ENCODE measurements around the gene COBLL1. TPM values are rescaled to one million over a fixed set of nuclear protein-coding genes. Genes with fewer than 3 reads are reported as not detected.
"Not testable (repeated sequence)": the region's sequence is repeated elsewhere in the genome, so short reads cannot be mapped to it uniquely, and the experiment has no call there.

The COBLL1 gene
- total RNA-seq, 1 donor from 2014 or later: 222 TPM

DNA sequence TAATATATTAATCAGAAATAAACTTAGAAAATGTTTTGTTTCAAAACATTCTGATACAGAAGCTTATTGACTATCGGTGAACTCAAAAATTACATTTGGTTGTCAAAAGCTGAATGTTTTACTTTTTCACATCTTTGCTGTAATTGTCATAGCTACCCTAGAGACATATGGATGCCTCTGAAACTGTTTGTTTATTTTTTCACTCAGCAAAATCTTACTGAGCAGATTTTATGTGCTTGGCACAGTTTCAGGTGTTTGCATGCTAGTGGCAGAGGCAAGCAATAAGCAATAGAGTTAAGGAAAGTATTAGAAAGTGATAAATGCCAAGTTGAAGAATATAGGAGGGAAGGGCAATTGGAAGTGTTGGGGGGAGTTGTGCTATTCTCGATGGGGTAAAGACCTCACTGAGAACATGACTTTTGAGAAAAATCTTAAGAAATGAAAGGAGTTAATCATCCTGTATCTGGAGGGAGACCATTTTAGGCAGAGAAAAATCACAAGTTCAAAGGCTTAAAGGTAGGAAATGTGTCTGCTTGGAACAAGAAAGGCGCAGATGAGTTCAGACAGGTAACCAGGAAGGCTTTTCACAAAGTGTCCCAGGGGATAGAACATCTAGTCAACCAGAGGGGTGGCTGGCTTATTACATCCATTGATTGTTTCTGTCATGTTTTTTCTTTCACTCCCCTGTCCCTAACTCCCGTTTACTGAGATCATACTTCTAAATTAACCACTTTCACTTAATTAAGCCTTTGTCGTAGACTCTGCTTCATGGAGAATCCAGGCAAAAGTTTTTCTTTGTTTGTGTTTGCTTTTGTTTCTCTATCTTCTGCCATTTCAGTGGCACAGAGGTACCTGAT, 27.2 kb upstream of the COBLL1 start:
- Mint-ChIP-seq H3K4me1 (peaks cover 41% of the 10 kb centered on the region), H3K27me3 (no peaks in the 10 kb centered on the region), H3K4me3 (no peak overlapping the region), H3K36me3 (ENCODE audit: low read depth) (no peaks in the 10 kb centered on the region), H3K27ac (peak overlapping the region; percentile 32), H3K9me3 (peaks cover 3% of the 10 kb centered on the region)
- ATAC-seq (ENCODE audit: low read depth) (no peak), DNase-seq (no peak)
- intact Hi-C loops (cut with micrococcal nuclease): loop anchor here (1.0 kb wide), 1 partner anchor 9 kb away; no protein-coding TSS in a partner anchor
- CTCF ChIA-PET: no interaction called here
- POLR2A ChIA-PET: no interaction called here
- TF ChIP-seq, protein P1, sequence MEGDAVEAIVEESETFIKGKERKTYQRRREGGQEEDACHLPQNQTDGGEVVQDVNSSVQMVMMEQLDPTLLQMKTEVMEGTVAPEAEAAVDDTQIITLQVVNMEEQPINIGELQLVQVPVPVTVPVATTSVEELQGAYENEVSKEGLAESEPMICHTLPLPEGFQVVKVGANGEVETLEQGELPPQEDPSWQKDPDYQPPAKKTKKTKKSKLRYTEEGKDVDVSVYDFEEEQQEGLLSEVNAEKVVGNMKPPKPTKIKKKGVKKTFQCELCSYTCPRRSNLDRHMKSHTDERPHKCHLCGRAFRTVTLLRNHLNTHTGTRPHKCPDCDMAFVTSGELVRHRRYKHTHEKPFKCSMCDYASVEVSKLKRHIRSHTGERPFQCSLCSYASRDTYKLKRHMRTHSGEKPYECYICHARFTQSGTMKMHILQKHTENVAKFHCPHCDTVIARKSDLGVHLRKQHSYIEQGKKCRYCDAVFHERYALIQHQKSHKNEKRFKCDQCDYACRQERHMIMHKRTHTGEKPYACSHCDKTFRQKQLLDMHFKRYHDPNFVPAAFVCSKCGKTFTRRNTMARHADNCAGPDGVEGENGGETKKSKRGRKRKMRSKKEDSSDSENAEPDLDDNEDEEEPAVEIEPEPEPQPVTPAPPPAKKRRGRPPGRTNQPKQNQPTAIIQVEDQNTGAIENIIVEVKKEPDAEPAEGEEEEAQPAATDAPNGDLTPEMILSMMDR (IDR thresholded peaks at IDR 0.05): no peak

GRCh38 chr2:164867779-164868397, 26.3 kb upstream of the COBLL1 start:
- Mint-ChIP-seq H3K4me1 (peaks cover 41% of the 10 kb centered on the region), H3K9me3 (peaks cover 3% of the 10 kb centered on the region), H3K36me3 (ENCODE audit: low read depth) (no peaks in the 10 kb centered on the region), H3K4me3 (no peak overlapping the region), H3K27ac (peak overlapping the region; percentile 43), H3K27me3 (no peaks in the 10 kb centered on the region)
- DNase-seq (no peak), ATAC-seq (ENCODE audit: low read depth) (no peak)
- CTCF ChIA-PET: no interaction called here
- intact Hi-C loops (cut with micrococcal nuclease): loop anchor here (2.0 kb wide), 2 partner anchors 29 to 45 kb away; no protein-coding TSS in a partner anchor
- POLR2A ChIA-PET: interaction anchor here (1.9 kb wide), 1 partner anchor 9 kb away, joined by 4 read pairs; no protein-coding TSS in a partner anchor
- TF ChIP-seq, protein P1 (IDR thresholded peaks at IDR 0.05): no peak

DNA sequence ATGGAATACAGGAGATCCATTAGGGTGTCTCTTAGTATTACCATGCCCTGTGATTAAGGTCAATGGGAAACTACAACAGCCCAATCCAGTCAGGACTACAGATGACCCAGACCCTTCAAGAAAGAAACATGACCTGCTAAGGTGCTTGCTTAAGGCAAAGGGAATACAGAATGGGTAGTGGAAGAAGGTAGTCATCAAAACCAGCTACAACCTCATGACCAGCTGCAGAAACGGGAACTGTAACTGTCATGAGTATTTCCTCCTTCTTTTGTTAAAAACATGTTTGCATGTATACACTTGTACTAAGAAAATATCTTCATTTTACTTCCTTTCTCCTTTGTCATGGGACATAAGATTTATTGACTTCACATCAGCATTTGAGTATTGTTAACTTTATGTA, 24.8 kb upstream of the COBLL1 start:
- H3K27me3 Mint-ChIP-seq; H3K36me3 Mint-ChIP-seq (ENCODE audit: low read depth); DNase-seq; H3K9me3 Mint-ChIP-seq: not testable (repeated sequence)
- Mint-ChIP-seq H3K4me1 (peaks cover 41% of the 10 kb centered on the region), H3K27ac (peak overlapping the region; percentile 96), H3K4me3 (peak overlapping the region; percentile 52)
- intact Hi-C loops (cut with micrococcal nuclease): loop anchor here (1.0 to 2.0 kb wide), 5 partner anchors 24 to 129 kb away; no protein-coding TSS in a partner anchor
- ChIA-PET POLR2A (interaction anchor here (1.9 to 3.8 kb wide), 2 partner anchors 11 to 24 kb away, joined by 4 to 15 read pairs; partner anchors contain the start of gene COBLL1), CTCF (interaction anchor here (1.3 kb wide), 1 partner anchor 128 kb away, joined by 3 read pairs; no protein-coding TSS in a partner anchor)
- peak; percentile 92 for ATAC-seq (ENCODE audit: low read depth)

GRCh38 chr2:164860694-164861042, 19.0 kb upstream of the COBLL1 start:
- H3K27me3 Mint-ChIP-seq: no peaks in the 10 kb centered on the region
- H3K36me3 Mint-ChIP-seq (ENCODE audit: low read depth): no peaks in the 10 kb centered on the region
- H3K4me1 Mint-ChIP-seq: peaks cover 9% of the 10 kb centered on the region
- DNase-seq (no peak), ATAC-seq (ENCODE audit: low read depth) (no peak)
- ChIA-PET POLR2A (interaction anchor here (1.0 kb wide), 1 partner anchor 10 kb away, joined by 3 read pairs; no protein-coding TSS in a partner anchor), CTCF (interaction anchor here (1.4 kb wide), 1 partner anchor 19 kb away, joined by 3 read pairs; the partner anchor contains the start of gene COBLL1)
- no peak overlapping the region for H3K4me3 Mint-ChIP-seq
- intact Hi-C loops (cut with micrococcal nuclease): no loop called here
- H3K27ac Mint-ChIP-seq: no peak overlapping the region
- TF ChIP-seq, protein P1 (IDR thresholded peaks at IDR 0.05): no peak
- peaks cover 3% of the 10 kb centered on the region for H3K9me3 Mint-ChIP-seq

DNA sequence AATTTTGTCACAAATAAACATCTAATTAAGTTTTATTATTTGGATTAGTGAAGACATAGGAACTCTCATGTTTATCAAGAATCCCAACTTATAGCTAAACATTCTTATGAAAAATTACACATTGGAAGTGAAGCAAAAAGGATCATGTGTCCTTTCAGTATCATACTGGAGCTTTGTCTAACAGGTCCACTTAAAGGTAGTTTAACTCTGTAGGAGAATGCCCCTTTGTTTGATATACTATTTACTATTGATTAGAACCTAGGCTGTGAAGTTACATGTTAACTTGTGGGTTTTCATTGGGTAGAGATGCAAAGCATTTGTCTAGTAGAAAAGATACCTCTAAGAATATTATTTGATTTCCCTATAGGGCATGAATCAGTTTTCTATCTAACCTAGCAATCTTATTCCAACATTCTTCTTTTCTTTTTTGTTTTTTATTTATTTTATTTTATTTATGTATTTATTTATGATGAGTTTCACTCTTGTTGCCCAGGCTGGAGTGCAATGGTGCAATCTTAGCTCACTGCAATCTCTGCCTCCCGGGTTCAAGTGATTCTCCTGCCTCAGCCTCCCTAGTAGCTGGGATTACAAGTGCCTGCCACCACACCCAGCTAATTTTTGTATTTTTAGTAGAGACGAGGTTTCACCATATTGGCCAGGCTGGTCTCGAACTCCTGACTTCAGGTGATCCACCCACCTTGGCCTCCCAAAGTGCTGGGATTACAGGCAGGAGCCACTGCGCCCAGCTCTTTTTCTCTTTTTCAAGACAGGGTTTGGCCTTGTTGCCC, 18.5 kb upstream of the COBLL1 start:
- H3K27ac Mint-ChIP-seq; DNase-seq; intact Hi-C loops (cut with micrococcal nuclease); H3K36me3 Mint-ChIP-seq (ENCODE audit: low read depth); H3K9me3 Mint-ChIP-seq; H3K27me3 Mint-ChIP-seq; H3K4me3 Mint-ChIP-seq; H3K4me1 Mint-ChIP-seq; ATAC-seq (ENCODE audit: low read depth): not testable (repeated sequence)
- POLR2A ChIA-PET: interaction anchor here (0.6 to 1.1 kb wide), 2 partner anchors 18 to 82 kb away, joined by 4 to 8 read pairs; partner anchors contain the start of gene COBLL1
- CTCF ChIA-PET: interaction anchor here (0.8 to 1.4 kb wide), 3 partner anchors 18 to 19 kb away, joined by 3 read pairs; partner anchors contain the start of gene COBLL1
